HG02938 (cell line): Measurements from ENCODE around the gene FMOD.
"Not testable (repeated sequence)": the region's sequence is repeated elsewhere in the genome, so short reads cannot be mapped to it uniquely, and the experiment has no call there.

Experiments used
- ATAC-seq: cut with Tn5 transposase; IDR thresholded peaks from one replicate; pipeline ENCODE4 v1.9.1; 2021; ENCODE audit warnings: mild to moderate bottlenecking, moderate library complexity; ENCODE audit not compliant: unreplicated experiment

The FMOD gene

DNA sequence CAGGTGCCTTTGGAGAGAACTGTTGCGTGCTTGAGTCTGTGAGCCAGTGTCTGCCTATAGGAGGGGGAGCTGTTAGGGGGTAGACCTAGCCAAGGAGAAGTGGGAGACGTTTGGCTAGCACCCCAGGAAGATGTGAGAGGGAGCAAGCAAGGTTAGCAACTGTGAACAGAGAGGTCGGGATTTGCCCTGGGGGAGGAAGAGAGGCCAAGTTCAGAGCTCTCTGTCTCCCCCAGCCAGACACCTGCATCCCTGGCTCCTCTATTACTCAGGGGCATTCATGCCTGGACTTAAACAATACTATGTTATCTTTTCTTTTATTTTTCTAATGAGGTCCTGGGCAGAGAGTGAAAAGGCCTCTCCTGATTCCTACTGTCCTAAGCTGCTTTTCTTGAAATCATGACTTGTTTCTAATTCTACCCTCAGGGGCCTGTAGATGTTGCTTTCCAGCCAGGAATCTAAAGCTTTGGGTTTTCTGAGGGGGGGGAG, 43.2 kb downstream of the FMOD start:
- ATAC-seq, result no peak

DNA sequence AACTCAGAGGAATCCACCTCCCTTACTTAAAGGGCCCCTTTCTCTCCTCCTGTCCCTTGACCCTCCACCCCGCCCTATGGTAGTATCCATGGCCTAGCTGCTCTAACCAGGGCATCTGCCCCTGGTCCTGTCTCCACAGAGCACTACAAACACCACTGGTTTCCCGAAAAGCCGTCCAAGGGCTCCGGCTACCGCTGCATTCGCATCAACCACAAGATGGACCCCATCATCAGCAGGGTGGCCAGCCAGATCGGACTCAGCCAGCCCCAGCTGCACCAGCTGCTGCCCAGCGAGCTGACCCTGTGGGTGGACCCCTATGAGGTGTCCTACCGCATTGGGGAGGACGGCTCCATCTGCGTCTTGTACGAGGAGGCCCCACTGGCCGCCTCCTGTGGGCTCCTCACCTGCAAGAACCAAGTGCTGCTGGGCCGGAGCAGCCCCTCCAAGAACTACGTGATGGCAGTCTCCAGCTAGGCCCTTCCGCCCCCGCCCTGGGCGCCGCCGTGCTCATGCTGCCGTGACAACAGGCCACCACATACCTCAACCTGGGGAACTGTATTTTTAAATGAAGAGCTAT, 43.9 kb downstream of the FMOD start:
- no peak for ATAC-seq

DNA sequence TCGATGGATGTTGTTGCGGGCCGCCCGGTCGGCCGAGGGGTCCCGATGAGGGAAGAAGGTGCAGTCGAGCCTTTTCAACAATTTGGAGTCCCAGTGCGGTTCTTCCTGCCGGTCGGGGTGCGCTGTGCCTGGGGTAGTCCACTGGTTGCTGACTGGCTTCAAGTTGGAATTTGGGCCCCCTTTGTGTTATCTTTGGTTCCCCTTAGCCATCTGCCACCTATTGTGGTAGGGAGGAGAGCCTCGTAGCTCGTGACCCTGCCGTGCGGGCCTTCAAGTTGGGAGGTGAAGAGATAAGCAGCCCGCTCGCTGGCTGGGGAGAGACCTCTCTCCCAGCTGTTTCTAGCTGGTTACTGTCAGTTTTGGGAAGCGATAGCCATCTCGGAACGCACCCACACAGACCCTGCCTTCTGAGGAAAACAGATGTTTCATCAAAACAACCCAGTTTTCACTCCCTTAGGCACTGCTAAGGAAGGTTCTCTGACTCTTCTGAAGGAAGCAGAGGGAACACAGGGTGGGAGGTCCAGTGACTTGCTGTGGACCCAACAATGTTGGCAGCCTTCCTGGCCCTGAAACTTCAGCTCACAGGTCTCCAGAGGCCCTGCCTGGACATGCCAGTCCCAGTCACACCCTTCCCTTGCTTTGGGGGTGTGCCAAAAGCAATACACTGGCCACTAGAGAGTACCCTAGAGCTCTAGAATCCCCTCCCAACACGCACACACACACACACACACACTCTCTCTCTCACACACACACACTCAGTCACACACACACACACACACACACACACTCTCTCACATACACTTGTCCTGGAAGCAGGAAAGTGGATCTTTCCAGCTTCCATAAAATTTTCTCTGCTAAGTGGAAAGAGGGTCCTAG, 44.6 kb downstream of the FMOD start:
- no peak for ATAC-seq

DNA sequence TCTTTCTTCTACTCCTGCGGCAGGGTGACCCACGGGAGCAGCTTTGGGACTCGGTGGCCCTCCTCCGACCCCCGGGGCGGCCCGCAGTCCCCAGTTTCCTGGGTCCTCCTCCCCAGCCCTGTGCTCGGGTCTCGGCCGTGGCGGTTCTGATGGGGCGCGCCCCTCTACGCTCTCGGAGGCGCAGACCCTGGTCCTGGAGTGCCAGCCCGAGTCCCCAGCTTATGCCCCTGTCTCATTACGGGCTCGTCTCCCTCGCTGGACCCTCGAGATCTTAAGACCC, 45.2 kb downstream of the FMOD start:
- peak; percentile 12 for ATAC-seq

DNA sequence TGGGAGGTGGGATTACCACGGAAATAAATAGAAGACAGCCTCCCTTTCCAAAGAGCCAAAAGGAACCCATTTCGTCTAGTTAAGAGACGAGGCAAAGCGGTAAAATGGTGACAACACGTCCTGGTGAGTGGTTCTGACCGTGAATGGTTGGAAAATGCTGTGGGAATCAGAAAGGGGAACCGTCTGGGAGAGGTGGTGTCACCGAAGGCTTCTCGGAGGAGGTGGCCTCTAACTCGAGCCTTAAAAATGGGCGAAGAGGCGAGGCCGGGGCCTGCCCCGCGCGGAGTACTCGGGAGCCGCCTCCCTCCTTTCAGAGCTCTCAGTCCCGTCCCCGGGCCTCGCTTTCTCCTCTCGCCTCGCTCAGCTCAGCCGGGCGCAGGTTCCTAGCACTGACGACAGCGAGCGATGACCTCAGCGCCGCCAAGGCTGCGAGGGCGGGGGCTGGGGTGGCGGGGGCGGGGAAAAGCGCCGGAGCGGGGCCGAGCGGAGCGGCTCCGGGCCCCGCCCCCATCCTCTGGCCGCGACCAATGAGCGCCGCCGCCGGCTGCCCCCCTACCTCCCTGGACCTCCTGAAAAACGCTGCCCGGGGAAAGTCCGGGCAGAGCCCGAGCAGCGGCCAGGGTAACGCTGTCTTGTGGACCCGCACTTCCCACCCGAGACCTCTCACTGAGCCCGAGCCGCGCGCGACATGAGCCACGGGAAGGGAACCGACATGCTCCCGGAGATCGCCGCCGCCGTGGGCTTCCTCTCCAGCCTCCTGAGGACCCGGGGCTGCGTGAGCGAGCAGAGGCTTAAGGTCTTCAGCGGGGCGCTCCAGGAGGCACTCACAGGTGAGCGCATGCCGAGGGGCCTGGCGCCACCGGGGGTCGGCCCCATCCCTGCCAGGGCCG, 45.8 kb downstream of the FMOD start, which contains the start of gene BTG2:
BTG2 (plus strand) TSS at position 601 of the 890 bp plus-strand sequence; CDS start at position 689, 88 bp downstream.
- peak; percentile 52 for ATAC-seq

DNA sequence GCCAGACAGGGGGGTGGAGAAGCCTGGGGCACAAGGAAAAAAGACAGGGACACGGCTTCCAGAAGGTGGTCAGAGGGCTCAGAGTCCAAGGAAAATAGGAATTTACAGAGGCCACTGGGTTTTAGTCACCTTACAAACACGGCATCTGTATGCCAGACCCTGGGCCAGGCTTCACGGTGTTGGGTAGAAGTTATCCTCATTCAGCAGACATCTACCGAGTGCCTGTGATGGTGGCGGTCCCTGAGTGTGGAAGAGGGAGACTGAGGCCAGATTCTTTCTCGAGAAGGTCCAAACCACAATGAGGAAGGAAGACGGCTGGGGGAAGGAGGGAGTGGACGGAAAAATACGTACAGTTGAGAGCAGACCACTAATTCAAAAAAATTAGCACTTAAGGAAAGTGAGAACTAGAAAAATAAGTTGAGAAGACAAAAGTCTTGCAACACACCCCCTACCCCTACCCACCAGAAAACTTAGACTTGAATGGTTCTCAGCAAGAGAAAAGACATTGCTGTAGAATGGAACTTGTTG, 46.5 kb downstream of the FMOD start:
- ATAC-seq, result no peak

DNA sequence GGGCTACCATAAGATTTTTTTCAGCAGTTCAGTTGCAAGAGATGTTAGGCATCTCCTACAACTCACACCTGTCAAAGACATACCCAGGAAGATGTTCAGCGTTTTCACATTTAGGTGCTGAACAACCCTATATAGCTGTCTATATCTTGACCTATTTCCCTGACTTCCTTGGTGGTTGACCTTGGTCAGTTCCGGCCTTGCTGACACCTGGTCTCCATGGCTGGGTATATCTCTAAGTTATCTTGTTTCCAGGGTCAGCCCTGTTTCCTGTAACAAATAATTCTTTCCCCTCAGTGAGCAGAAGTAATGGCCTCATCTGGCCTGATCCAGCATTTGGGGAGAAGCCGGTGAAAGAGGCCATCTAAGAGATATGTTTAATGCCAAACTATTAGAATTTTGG, 48.0 kb downstream of the FMOD start:
- ATAC-seq, result no peak

DNA sequence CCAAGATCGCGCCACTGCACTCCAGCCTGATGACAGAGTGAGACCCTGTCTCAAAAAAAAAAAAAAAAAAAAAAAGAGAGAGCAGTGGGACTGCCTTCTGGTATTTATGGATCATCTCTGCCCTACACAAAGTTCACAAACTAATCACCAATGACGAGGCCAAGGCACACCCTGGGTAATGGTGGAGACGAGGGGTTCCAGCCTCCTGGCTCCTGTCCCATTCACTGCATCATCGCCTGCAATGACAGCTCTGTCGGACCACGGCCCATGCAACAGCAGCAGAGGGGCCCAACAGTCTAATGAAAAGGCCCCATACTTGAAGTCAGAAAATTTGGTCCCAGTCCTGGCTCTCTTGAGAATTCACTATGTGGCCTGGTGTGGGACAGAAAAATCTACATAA, 48.5 kb downstream of the FMOD start:
- ATAC-seq, result no peak

DNA sequence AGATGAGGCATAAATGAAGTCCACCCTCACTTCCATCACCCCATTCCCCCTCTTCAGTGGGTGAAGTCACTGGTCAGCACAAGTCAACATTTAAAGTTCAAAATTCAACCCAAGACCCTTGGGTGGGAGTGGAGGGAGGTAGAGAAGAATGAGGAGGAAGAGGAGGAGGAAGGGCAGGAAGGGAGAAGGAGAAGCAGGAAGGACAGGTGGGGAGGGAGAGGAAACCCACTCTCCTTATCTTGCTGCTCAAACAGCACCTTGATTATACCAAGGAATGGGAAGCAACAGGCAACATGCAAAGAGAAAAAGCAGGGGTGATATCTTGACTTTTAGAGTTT, 49.6 kb downstream of the FMOD start:
- no peak for ATAC-seq

DNA sequence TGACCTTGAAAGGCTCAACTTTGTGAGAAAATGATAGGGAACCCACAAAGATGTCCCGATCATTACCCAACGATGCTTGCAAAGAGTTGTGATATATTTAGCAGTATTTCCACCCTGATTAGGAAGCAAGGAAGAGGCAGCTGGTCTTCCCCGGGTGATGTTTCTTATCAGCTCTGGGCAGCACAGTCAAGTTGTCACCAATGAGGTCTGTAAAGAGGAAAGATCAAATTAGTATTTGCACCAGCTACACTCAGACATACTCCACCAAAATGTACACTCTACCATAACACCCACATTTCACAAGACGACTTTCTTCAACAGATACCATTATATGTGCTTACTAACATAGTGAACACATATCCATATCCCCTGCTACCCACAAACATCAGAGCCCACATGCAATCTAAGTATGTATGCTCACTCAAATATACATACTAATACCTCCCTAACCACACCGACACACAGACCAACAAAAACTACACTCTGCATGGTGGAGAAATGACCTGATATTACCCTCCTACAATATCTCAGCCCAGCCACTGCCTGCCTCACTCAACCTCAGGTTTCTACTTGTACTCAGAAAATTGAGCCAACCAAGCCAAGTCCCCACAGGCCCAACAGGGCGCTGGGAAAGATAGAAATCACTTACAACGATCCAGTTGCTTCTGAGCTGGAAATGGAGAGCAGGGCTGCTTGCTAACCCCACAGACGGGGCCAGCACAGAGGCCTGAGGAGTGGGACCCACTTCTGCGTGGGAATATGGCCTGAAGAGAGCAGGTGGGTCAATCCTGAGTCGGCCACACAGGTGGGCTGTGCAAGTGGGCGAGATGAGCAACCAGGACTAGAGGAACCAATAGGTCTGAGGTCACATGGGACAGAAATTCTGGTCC, 50.2 kb downstream of the FMOD start:
- no peak for ATAC-seq

DNA sequence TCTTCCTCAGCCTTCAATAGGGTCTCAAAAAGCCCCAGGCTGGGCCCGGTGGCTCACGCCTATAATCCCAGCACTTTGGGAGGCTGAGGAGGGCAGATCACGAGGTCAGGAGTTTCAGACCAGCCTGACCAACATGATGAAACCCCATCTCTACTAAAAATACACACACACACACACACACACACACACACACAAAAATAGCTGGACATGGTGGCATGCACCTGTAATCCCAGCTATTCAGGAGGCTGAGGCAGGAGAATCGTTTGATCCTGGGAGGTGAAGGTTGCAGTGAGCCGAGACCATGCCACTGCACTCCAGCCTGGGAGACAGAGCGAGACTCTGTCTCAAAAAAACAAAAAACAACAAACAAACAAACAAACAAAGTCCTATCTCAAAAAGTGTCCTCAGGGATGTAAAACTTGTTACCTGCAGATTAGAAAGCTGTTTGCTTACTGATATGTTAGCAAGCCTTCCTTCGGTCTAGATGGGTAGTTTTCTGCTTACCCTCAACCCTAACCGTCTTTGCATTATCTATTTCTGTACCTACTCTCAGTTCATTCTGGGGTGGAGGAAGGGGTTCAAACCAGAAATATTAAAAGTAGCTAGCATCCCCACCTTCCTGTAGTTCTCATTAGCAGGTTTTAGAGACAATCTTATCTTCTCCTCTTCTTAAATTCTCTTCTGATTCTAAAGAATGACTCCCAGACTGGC, 51.0 kb downstream of the FMOD start:
- not testable (repeated sequence) for ATAC-seq

DNA sequence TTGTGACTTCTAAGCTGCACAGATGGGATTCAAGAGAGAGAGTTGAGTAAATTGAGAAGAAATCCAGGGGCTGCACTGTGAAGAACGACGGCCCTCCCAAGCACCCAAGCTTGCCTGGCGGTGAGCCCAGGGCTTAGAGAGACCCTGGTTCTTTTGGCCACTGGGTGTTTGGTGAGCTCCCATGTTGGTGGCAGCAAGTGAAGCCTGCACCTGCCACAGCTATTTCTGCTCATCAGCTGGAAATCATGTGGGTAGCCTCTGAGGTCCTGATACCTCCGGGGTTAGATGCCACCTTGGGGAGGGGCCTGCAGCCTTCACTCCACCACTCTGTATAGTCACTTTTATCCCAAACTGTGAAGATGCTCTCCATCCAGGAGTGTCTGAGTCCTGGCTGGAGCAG, 51.8 kb downstream of the FMOD start:
- ATAC-seq, result no peak

DNA sequence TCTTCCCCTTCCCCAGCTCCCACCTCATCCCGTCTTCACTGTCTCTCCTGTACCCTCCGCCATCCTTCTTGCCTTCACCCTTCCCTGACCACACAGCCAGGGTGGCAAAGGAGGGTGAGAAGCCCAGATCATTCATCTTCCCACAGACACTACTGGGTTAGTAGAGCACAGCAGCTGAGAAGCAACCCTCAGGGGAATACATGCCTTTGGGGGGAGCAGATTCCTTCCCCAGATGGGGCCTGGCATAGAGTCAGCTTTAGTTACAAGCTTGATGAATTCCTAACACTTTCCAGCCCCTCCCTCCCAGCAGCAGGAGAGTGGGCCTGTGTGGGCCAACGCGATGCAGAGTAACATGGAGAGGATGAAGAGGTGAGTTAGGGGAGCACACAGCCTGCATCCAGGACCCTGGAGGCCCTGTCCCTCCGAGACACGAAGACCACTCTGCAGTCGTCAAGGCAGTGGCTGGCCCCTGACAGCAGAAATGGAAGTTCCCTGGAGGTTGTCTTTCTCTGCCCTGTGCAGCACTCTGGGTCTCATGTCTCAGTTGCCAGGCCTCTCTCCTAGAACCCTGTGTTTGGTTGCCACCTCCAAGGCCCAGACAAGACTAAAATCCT, 54.4 kb downstream of the FMOD start:
- no peak for ATAC-seq

DNA sequence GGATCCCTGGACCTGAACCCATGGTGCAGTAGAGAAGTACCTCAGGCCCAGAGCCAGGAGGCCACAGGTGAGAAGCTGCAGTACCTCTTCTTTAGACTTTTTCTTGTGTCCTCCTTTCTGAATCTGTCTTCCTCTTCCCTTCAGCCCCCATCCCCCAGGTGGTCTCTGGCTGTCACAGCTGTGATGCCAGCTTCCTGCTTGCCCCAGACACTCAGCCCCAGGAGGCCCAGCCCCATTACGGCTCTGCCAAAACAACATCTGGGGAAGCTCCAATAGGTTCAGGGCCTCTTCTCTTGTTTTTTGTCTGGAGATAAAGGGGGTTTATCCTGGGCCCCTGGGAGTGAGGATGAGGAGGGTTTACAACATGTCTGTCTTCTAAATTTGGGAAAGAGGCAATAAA, 55.1 kb downstream of the FMOD start:
- no peak for ATAC-seq

DNA sequence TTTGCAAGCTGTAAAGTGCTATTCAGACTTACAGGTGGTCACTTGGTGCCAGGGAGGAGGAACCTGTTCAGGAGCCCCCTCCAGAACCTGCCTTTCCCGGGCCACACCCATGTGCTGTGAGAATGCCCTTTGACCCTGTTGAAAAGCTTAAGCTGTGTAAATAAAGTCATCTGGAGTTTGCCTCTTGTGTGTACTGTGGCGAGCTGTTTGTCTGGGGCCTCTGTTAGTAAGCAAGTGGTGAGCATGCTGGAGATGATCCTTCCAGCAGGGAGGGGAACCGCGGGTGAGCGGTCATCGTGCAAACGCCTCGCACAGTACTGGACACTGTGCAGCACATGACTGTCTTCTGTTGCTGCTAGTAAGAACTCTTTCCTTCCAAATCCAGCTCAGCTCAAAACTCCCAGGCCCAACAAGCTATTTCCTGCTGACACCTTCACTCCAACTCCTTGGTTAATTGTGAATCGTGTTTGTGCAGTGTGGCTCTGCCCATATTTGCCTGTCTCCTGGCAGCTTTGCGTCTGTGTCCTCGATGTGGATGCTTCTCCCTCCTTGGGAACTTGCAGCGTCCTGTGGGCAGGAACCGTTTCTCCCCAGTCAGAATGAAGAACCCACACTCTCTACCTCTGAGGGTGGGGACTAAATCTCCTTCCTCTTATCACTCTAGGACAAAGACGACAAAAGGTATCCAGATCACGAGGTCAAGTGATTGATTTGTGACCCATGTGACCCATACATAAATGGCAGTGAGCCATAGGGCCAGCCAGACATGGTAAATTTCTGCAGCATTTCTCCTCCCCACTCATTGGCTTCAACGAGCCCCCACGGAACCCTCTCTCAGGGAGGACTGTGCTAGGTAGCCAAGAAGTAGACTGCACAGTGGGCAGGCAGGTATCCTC, 59.5 kb downstream of the FMOD start:
- ATAC-seq, result no peak
